HFF-Myc (cell line): ENCODE data around the gene RCBTB2.

Experiments
- DNase-seq: peaks from one replicate; pipeline ENCODE4 v3.0.0-alpha.2; 2011; ENCODE audit warnings: low read depth; ENCODE audit errors: extremely low read depth
- H3K4me3 ChIP-seq: replicated peaks from 2 replicates; pipeline ENCODE4 v1.5.1; 2011; ENCODE audit warnings: low read depth, mild to moderate bottlenecking, control low read depth, low read length
- TF ChIP-seq, protein P1 (sequence below): IDR thresholded peaks from 2 replicates; pipeline ENCODE4 v1.5.1; 2012; ENCODE audit warnings: mild to moderate bottlenecking, low read depth, low read length, control low read depth; ENCODE audit errors: missing control alignments

Gene RCBTB2

DNA sequence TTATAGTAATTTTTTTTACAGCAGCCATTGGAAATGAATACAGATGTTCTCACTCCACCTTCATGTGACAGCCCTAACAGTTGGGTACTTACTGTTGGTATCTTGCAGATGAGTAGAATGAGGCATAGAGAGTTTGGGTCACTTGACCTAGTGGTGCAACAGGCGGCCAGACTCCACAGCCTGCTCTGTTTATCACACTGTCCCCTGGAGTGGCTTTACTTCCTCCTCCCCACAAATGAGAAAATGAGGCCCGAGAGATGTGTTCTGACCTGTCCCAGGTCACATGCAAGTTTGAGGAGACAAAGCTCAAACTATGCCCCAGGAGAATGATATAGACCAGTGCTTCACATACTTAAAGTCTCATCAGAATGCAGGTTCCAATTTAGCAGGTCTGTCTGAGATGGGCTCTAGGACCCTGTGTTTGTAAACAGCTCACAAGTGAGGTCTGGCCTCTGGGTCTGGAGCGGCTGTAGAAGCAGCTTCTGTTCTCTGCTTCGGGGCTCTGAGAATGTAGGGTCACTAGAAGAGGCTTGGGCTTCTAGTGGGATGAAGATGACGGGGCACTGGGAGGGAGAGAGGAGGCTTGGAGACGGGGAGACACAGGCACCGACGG, 37.4 kb upstream of the RCBTB2 start:
- TF ChIP-seq, protein P1, sequence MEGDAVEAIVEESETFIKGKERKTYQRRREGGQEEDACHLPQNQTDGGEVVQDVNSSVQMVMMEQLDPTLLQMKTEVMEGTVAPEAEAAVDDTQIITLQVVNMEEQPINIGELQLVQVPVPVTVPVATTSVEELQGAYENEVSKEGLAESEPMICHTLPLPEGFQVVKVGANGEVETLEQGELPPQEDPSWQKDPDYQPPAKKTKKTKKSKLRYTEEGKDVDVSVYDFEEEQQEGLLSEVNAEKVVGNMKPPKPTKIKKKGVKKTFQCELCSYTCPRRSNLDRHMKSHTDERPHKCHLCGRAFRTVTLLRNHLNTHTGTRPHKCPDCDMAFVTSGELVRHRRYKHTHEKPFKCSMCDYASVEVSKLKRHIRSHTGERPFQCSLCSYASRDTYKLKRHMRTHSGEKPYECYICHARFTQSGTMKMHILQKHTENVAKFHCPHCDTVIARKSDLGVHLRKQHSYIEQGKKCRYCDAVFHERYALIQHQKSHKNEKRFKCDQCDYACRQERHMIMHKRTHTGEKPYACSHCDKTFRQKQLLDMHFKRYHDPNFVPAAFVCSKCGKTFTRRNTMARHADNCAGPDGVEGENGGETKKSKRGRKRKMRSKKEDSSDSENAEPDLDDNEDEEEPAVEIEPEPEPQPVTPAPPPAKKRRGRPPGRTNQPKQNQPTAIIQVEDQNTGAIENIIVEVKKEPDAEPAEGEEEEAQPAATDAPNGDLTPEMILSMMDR: no peak
- no peak for DNase-seq
- H3K4me3 ChIP-seq: no peak overlapping the region

DNA sequence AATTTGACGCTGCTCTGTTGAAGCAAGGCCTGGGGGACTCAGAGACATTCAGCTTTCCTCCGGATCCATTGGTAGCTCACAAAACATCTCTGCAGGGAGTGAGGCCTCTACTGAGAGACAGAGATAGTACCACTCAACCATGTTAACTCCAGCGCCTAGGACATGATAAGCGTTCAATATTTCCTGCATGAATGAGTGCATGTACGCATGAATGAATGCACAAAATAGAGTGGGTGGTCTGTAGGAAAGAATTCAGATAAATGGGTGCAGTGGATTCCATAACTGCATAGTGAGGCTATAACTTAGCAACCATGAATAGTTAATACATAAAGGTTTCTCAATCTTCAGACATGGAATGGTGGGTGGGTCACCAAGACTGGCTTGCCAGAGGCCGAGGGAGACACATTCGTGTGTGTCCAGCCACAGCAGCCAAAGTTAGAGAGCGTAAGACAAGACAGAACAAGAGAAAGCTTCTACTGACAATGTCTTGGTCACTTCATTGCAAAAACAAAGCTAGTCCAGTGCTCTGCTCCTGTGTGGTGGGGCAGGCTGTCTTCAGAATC, 36.3 kb upstream of the RCBTB2 start:
- no peak for DNase-seq
- TF ChIP-seq, protein P1: no peak

DNA sequence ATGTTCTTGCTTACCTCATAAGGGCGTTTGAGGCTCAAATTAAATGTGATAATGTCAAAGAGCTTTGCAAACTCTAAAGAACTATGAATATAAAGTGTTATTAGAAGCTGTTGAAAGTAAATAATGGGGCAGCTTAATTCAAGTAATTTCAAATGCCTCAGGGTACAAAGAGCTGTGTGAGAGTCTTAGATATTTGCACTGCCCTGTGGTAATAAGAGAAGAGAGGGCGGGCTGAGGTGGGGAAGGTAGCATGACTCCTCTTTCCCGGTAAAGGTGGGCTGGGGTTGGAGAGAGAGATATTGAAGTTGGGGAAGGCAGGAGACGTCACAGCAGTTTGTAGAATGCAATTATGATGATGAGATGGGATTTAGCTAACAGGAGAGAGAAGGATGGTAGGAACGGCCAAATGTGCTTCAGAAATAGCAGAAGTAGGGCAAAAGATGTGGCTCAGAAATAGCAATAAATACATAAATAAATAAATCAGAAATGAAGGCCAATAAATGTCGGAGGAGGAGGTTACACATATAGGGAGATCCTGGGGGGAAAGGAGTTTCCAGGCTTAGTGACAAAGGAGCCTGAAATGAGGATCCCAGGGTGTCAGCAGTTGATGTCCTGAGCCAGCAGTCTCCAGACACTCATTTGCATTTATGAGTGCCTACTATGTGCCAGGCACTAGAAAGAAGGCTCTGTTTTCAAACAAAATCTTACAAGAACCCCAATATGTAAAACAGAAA, 35.7 kb upstream of the RCBTB2 start:
- TF ChIP-seq, protein P1: no peak
- H3K4me3 ChIP-seq: no peak overlapping the region
- no peak for DNase-seq

More for the DNA sequence above, 36.3 kb upstream of the RCBTB2 start:
- no peak overlapping the region for H3K4me3 ChIP-seq

DNA sequence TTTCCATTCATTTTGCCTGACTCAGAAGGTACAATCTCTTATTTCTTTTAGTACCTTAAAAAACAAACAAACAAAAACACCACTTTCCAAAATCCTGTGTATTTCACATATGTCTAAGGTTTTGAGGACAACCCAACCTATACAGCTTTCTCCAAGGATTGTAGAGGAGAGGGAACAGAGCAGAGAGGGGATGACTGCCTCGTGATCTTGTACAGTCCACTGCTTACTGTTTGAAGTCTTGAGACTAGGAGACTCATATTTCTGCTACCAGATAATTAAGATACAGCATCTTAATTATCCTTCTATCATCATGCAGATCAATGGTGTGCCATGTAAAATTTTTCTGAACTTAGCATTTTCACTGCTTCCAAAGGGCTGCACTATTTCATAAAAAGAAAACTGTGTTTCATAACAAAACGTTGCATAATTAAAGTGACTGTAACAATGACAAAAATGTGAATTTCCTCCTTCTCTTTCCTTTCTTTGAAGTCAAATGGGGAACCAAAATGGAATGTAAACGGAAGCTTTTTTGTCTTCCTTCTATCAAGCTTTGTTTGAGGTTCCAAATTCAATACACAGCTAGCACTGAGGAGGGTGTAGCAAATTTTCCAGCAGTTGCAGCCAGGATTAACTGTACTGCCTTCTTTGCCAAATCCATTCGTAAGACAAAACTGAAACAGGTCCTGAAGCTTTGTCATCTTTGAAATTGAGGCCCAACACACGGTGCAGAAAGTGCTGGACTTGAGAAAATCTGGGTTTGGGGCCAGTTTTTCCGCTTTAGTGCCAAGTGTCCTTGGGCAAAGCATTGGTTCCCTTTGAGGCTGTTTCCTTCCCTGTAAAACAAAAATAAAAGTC, 34.9 kb upstream of the RCBTB2 start:
- DNase-seq: no peak

DNA sequence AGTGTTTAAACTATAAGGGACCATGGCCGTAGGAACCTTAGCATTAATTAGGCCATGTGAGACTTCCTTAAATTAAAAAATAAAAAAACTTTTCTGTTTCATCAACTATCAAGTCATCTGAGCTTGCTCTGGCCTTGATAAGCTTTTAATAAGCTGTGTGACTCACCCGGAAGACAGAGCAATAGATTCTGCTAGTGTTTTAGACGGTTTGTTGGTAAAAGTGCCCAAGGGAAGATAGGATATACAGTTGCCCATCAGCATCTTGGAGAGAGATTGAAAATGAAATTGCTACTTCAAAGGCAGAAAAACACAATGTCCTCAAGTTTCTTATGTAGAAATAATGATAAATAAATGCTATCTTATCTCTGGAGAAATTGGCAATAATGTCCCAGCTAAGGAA, 31.2 kb upstream of the RCBTB2 start:
- TF ChIP-seq, protein P1: no peak
- H3K4me3 ChIP-seq: no peak overlapping the region
- DNase-seq: no peak

More for the DNA sequence above, 34.9 kb upstream of the RCBTB2 start:
- no peak overlapping the region for H3K4me3 ChIP-seq
- TF ChIP-seq, protein P1: no peak

DNA sequence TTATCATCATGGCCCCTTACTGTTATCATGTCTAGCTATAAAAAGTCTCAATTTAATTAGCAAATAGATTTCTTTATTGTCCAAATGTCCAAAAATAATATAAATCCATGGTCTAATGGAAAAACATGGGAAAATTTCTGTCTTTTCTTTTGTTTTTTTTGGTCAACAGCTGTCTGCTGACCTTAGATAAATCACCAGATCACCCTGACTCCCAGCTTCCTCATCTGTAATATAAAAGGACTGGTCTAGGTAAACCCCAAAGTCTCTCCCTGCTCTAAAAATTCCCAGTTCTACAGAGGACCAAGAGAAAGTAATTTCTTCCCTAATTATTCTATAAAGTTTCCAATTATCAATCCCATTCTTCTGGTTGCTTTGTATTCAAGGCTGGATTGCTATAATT, 30.7 kb upstream of the RCBTB2 start:
- TF ChIP-seq, protein P1: no peak
- DNase-seq: no peak
- H3K4me3 ChIP-seq: no peak overlapping the region
